H1 (cell line): ENCODE measurements around the gene NDUFA9.

ENCODE experiments used
- CBX5 ChIP-seq: fragments of 300-800, 300-1000 bp; sonication (generic); IDR thresholded peaks from 2 replicates; pipeline ENCODE4 v1.7.1; 2016; ENCODE audit warnings: antibody characterized with exemption, low read length, low read depth
- CTCF ChIP-seq, 3 experiments: IDR thresholded peaks; 1 replicate in 2 of 3; 2 replicates in 1 of 3; pipeline versions ENCODE4 v1.5.1 to v1.6.1; 2011; ENCODE audit warnings: low read length in 3 of 3, mild to moderate bottlenecking in 3 of 3, inconsistent platforms in 2 of 3, low read depth in 1 of 3, moderate library complexity in 1 of 3; ENCODE audit not compliant: insufficient read depth in 1 of 3; ENCODE audit errors: control extremely low read depth in 1 of 3
- EZH2 ChIP-seq: fragments of 200-600 bp; sonication (generic); IDR thresholded peaks from 2 replicates; pipeline ENCODE4 v1.7.1; 2012; ENCODE audit warnings: low read depth, mild to moderate bottlenecking, moderate library complexity, low read length, inconsistent platforms; ENCODE audit not compliant: severe bottlenecking
- GTF2F1 ChIP-seq: IDR thresholded peaks from 2 replicates; pipeline ENCODE4 v1.6.1; 2012; ENCODE audit warnings: low read depth, low read length, improper control_type of control experiment, borderline replicate concordance
- HDAC6 ChIP-seq: IDR thresholded peaks from one replicate; pipeline ENCODE4 v1.7.1; 2012; ENCODE audit warnings: low read depth, mild to moderate bottlenecking, inconsistent platforms, low read length, moderate library complexity
- KDM1A ChIP-seq: fragments of 200-600, 300-600 bp; sonication (generic); IDR thresholded peaks from 2 replicates; pipeline ENCODE4 v1.7.1; 2016; ENCODE audit warnings: mild to moderate bottlenecking, low read length, borderline replicate concordance
- KDM4A ChIP-seq: IDR thresholded peaks from one replicate; pipeline ENCODE4 v1.7.1; 2012; ENCODE audit warnings: low read depth, mild to moderate bottlenecking, moderate library complexity, low read length, inconsistent platforms; ENCODE audit not compliant: severe bottlenecking
- POLR2A ChIP-seq, 2 experiments: IDR thresholded peaks; 1 replicate in 1 of 2; 2 replicates in 1 of 2; pipeline ENCODE4 v1.6.1; 2011; ENCODE audit warnings: low read depth in 2 of 2, low read length in 2 of 2, mild to moderate bottlenecking in 2 of 2; ENCODE audit errors: control extremely low read depth in 1 of 2
- POLR2AphosphoS5 ChIP-seq: IDR thresholded peaks from 2 replicates; pipeline ENCODE4 v1.6.1; 2011; ENCODE audit warnings: low read depth, low read length
- SIN3A ChIP-seq, 2 experiments: IDR thresholded peaks in 1 of 2; conservative IDR thresholded peaks in 1 of 2; 2 replicates each; pipeline ENCODE4 v1.6.1; 2011 to 2012; ENCODE audit warnings: low read length in 2 of 2, improper control_type of control experiment in 1 of 2, low read depth in 1 of 2, mild to moderate bottlenecking in 1 of 2
- SP2 ChIP-seq: IDR thresholded peaks from 2 replicates; pipeline ENCODE4 v1.6.1; 2012; ENCODE audit warnings: mild to moderate bottlenecking, low read length, inconsistent platforms
- YY1 ChIP-seq: IDR thresholded peaks from 2 replicates; pipeline ENCODE4 v1.6.1; 2011; ENCODE audit warnings: low read depth, mild to moderate bottlenecking, low read length
- ZNF274 ChIP-seq: IDR thresholded peaks from 2 replicates; pipeline ENCODE4 v1.7.0; 2012; ENCODE audit warnings: low read length, borderline replicate concordance; ENCODE audit errors: extremely low read depth

DNA sequence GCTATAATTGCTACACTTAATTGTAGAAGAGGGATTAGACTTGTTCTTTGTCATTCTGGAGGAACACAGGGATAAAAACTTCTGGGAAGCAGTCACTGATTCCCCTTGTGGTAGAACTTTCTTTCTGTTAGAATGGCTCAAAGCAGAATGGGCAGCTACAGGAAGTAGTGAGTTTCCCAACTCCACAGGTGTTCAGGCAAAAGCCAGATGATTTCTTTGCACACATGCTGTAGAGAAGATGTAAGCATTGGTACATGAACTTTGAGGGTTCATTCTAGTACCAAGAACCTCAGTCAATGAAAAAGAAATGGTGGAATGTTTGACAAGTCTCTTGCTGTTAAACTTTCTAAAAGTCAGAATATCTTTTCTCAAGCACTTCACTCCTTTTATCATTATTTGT lies 4.3 kb downstream of the NDUFA9 start:
- TF ChIP-seq SP2 (no peak), CBX5 (no peak), HDAC6 (no peak), CTCF (IDR thresholded peaks at IDR 0.05; ENCODE audit: control extremely low read depth in 1 of 3, insufficient read depth in 1 of 3, low read depth in 1 of 3, low read length in 3 of 3) (peak in 1 of 3 experiments; percentile 16; a peak in 1 of 4 replicates), SIN3A (conservative IDR thresholded peaks at IDR 0.05 in 1 of 2, IDR thresholded peaks at IDR 0.05 in 1 of 2; ENCODE audit: low read depth in 1 of 2, low read length in 2 of 2) (no peak), POLR2AphosphoS5 (no peak), GTF2F1 (no peak), YY1 (no peak), KDM1A (no peak), ZNF274 (no peak), EZH2 (no peak), KDM4A (no peak), POLR2A (IDR thresholded peaks at IDR 0.05; ENCODE audit: control extremely low read depth in 1 of 2, low read depth in 2 of 2, low read length in 2 of 2) (no peak)
